K562 (cell line): ENCODE data around the gene MYO7A. TPM values are rescaled to one million over a fixed set of nuclear protein-coding genes. Genes with fewer than 3 reads are reported as not detected.

Experiments used
- ATAC-seq: fragments of 200-7000 bp; cut with Tn5 transposase; 3 replicates; pipeline ENCODE4 v1.9.1; 2020; ENCODE audit warnings: moderate library complexity
- BruUV-seq: library from RNA; stranded (reverse); fragments of 400-500 nt; replicated peaks from 2 replicates; lab custom pipeline; 2021; lab: Mats Ljungman, UMichigan
- CTCF ChIA-PET: fragments of 300-600 bp; formaldehyde crosslinking; extraction: SDS; loops from one replicate; lab custom pipeline; 2021; ENCODE audit warnings: low intra/inter-chr PET ratio; lab: Yijun Ruan, JAX
- POLR2A ChIA-PET: fragments of 300-600, 350-650 bp; sonication (Branson Sonifier 250); formaldehyde crosslinking; extraction: SDS; loops from one replicate; lab custom pipeline; 2021; ENCODE audit warnings: antibody characterized with exemption, inconsistent platforms; lab: Yijun Ruan, JAX
- DNase-seq, 4 experiments: peaks; one replicate each; pipeline versions ENCODE4 v3.0.0 to v3.0.0-alpha.2; 2011 to 2018; ENCODE audit warnings: low spot score in 3 of 4, mixed read lengths in 3 of 4; ENCODE audit errors: extremely low read depth in 1 of 4
- FAIRE-seq: peaks from 2 replicates; lab custom pipeline; 2011; peaks lifted over from hg19 to GRCh38; lab: Jason Lieb, UNC
- H2AFZ ChIP-seq: 2 replicates; pipeline ENCODE4 v1.6.0; 2011; ENCODE audit warnings: low read depth, low read length, control low read depth, inconsistent platforms
- H3K27ac ChIP-seq: fragments of 200-600 bp; 3 replicates; pipeline ENCODE4 v1.8.0; 2011; ENCODE audit warnings: low read depth, mild to moderate bottlenecking, control low read depth, inconsistent platforms, low read length, moderate library complexity, mixed read lengths; ENCODE audit errors: extremely low read depth
- H3K27me3 ChIP-seq, 2 experiments: fragments of 300-600 bp in 1 of 2; 2 replicates in 1 of 2; 3 replicates in 1 of 2; pipeline versions ENCODE4 v1.6.0 to v1.8.0; 2011; ENCODE audit warnings: inconsistent platforms in 2 of 2, low read length in 2 of 2, mild to moderate bottlenecking in 1 of 2, mixed read lengths in 1 of 2, moderate library complexity in 1 of 2; ENCODE audit not compliant: control insufficient read depth in 2 of 2, insufficient read depth in 2 of 2
- H3K36me3 ChIP-seq: fragments of 300-600 bp; 3 replicates; pipeline ENCODE4 v1.8.0; 2011; ENCODE audit warnings: mild to moderate bottlenecking, low read length, inconsistent platforms; ENCODE audit not compliant: control insufficient read depth, insufficient read depth
- H3K4me1 ChIP-seq, 2 experiments: fragments of 200-600 bp in 1 of 2; replicated peaks in 1 of 2; 2 replicates in 1 of 2; 3 replicates in 1 of 2; pipeline versions ENCODE4 v1.5.1 to v1.8.0; 2011; ENCODE audit warnings: inconsistent platforms in 2 of 2, low read length in 2 of 2, mild to moderate bottlenecking in 1 of 2, mixed read lengths in 1 of 2, moderate library complexity in 1 of 2; ENCODE audit not compliant: control insufficient read depth in 2 of 2, insufficient read depth in 2 of 2
- H3K4me2 ChIP-seq: 2 replicates; pipeline ENCODE4 v1.6.1; 2011; ENCODE audit warnings: low read length, control low read depth, inconsistent platforms, mixed read lengths; ENCODE audit not compliant: insufficient read depth
- H3K4me3 ChIP-seq: fragments of 200-600 bp; sonication (generic), shearing (Covaris generic); 2 replicates; pipeline ENCODE4 v1.5.1; 2016; ENCODE audit warnings: control low read depth, inconsistent platforms
- H3K79me2 ChIP-seq: fragments of 200-600 bp; 3 replicates; pipeline ENCODE4 v1.8.0; 2011; ENCODE audit warnings: low read length, inconsistent platforms; ENCODE audit not compliant: control insufficient read depth, insufficient read depth
- H3K9ac ChIP-seq, 2 experiments: 2 replicates each; pipeline versions ENCODE4 v1.6.0 to v1.6.1; 2011; ENCODE audit warnings: low read depth in 2 of 2, low read length in 2 of 2, control low read depth in 1 of 2, inconsistent platforms in 1 of 2, mild to moderate bottlenecking in 1 of 2, mixed read lengths in 1 of 2; ENCODE audit not compliant: insufficient read depth in 1 of 2
- H3K9me1 ChIP-seq: one replicate; pipeline ENCODE4 v1.6.0; 2011; ENCODE audit warnings: inconsistent platforms, mild to moderate bottlenecking, low read length, moderate library complexity; ENCODE audit not compliant: control insufficient read depth, insufficient read depth
- H3K9me3 ChIP-seq: replicated peaks from 2 replicates; pipeline ENCODE4 v1.5.1; 2011; ENCODE audit warnings: low read depth, low read length, inconsistent platforms; ENCODE audit not compliant: control insufficient read depth, insufficient read depth
- H4K20me1 ChIP-seq: replicated peaks from 2 replicates; pipeline ENCODE4 v1.6.1; 2011; ENCODE audit warnings: low read length, inconsistent platforms, mixed read lengths; ENCODE audit not compliant: control insufficient read depth, insufficient read depth
- CEBPB ChIP-seq: fragments of 450-650 bp; IDR thresholded peaks from 2 replicates; pipeline ENCODE4 v1.6.1; 2016; ENCODE audit warnings: missing genetic modification characterization, missing compliant biosample characterization
- CHD7 ChIP-seq: fragments of 200-600 bp; sonication (generic); IDR thresholded peaks from one replicate; pipeline ENCODE4 v1.6.1; 2012; ENCODE audit warnings: mild to moderate bottlenecking, low read depth, low read length, inconsistent platforms
- HNRNPLL ChIP-seq: fragments of 200-400 bp; formaldehyde crosslinking; IDR thresholded peaks from 2 replicates; pipeline ENCODE4 v1.6.1; 2017; ENCODE audit warnings: low read length, low read depth, mild to moderate bottlenecking; ENCODE audit not compliant: poor library complexity, severe bottlenecking
- TRIM25 ChIP-seq: fragments of 450-650 bp; IDR thresholded peaks from 2 replicates; pipeline ENCODE4 v1.7.0; 2016; ENCODE audit warnings: borderline replicate concordance
- ZNF24 ChIP-seq: fragments of 450-650 bp; IDR thresholded peaks from 2 replicates; pipeline ENCODE4 v1.6.1; 2016
- ZNF263 ChIP-seq: sonication (generic); formaldehyde crosslinking; IDR thresholded peaks from 2 replicates; pipeline ENCODE4 v1.8.0; 2022; ENCODE audit warnings: mild to moderate bottlenecking, missing genetic modification reagents, borderline replicate concordance
- ZNF76 ChIP-seq: fragments of 250-450 bp; sonication (Bioruptor Pico); IDR thresholded peaks from 2 replicates; pipeline ENCODE4 v1.4.0; 2020; ENCODE audit warnings: mild to moderate bottlenecking, moderate library complexity, borderline replicate concordance
- ZZZ3 ChIP-seq: fragments of 450-650 bp; IDR thresholded peaks from 2 replicates; pipeline ENCODE4 v1.6.1; 2016; ENCODE audit warnings: antibody characterized with exemption, mild to moderate bottlenecking, moderate library complexity
- WGBS: fragments of 100-300 bp; shearing (Covaris generic); methylation state at CpG from one replicate; pipeline ENCODE4 v1.1.6; 2016; ENCODE audit warnings: low coverage, mixed read lengths; ENCODE audit not compliant: insufficient coverage; ENCODE audit errors: missing lambda C conversion rate; 5-methylcytosine and 5-hydroxymethylcytosine counted together
- in situ Hi-C: fragments of 300-500 bp; cut with MboI; formaldehyde crosslinking; loops from 4 replicates; pipeline ENCODE4 v1.15.0; 2018; ENCODE audit warnings: inconsistent platforms, mixed read lengths
- intact Hi-C: fragments of 100-400 bp; cut with micrococcal nuclease; formaldehyde crosslinking; loops from 2 replicates; pipeline ENCODE4 v1.14.2; 2022
- polyA plus RNA-seq, 8 experiments: library from polyadenylated mRNA; depleted of rRNA in 4 of 8; stranded (reverse) in 5 of 8; unstranded in 3 of 8; fragments of >200 nt; fragmentation: Nextera tagmentation in 2 of 8; fragmentation: Illumina TruSeq in 1 of 8; extraction: Ambion mirVana in 2 of 8; extraction: Trizol in 1 of 8; gene quantifications; 2 replicates each; pipeline versions ENCODE4 v1.2.1 to v1.2.3, GENCODE V29; 2011 to 2014; ENCODE audit warnings: inconsistent platforms in 1 of 8, missing spikeins in 1 of 8
- total RNA-seq, 7 experiments: library from RNA; depleted of rRNA in 6 of 7; stranded (reverse); fragments of >200 nt in 6 of 7; fragmentation: Illumina TruSeq in 2 of 7; extraction: Trizol in 2 of 7; gene quantifications; 2 replicates each; pipeline versions ENCODE4 v1.2.1 to v1.2.3, GENCODE V29; 2011 to 2021; ENCODE audit warnings: low replicate concordance in 1 of 7

The MYO7A gene
- total and polyA plus RNA-seq, 9 of the 15 experiments (the other 6 are each of a cell fraction or from before 2014, with no cell fraction given) = 0.01 to 0.11 (median 0.07) TPM; not detected in 1

GRCh38 chr11:77201991-77202841 is 74.2 kb downstream of the MYO7A start:
- Histone ChIP-seq H3K79me2 (no peaks in the 10 kb centered on the region), H3K27ac (no peak overlapping the region), H3K4me3 (no peak overlapping the region), H3K27me3 (peaks cover 7 to 58% of the 10 kb centered on the region in 2 experiments; a peak in 4 of 5 replicates), H3K36me3 (no peaks in the 10 kb centered on the region), H4K20me1 (no peaks in the 10 kb centered on the region; the same call in 1 of the 2 replicates), H2AFZ (no peak overlapping the region), H3K4me2 (no peak overlapping the region), H3K9ac (no peak overlapping the region), H3K9me3 (no peaks in the 10 kb centered on the region), H3K9me1 (peaks cover 2% of the 10 kb centered on the region), H3K4me1 (peaks cover 2 to 8% of the 10 kb centered on the region in 2 experiments; a peak in 3 of 5 replicates)
- 3% methylated on average over 19 of the region's 23 CpGs for WGBS
- FAIRE-seq (no peak), DNase-seq (no peak), ATAC-seq (no peak)
- POLR2A ChIA-PET = no interaction called here
- intact Hi-C loops (no loop called here), in situ Hi-C loops (no loop called here)
- CTCF ChIA-PET = interaction anchor here (0.6 kb wide), 1 partner anchor 144 kb away, joined by 6 read pairs; no protein-coding TSS in a partner anchor
- no TSS peak for BruUV-seq
- TF ChIP-seq CHD7 (no peak), CEBPB (tag) (no peak), HNRNPLL (no peak), ZNF76 (no peak), ZZZ3 (no peak), TRIM25 (no peak), ZNF263 (no peak), ZNF24 (no peak)
